ENCODE results near the gene RGS2. TPM values are rescaled to one million over a fixed set of nuclear protein-coding genes. Genes with fewer than 3 reads are reported as not detected.

The RGS2 gene
- polyA plus RNA-seq (2012; rRNA removed), result 47.1 and 53.9 TPM in 2 replicates
- 59.6 and 88.1 TPM in 2 replicates for polyA plus RNA-seq (2012; cell fraction: cytosol; rRNA removed)
- polyA plus RNA-seq (2012; cell fraction: nucleus; rRNA removed), result 49.8 and 91.8 TPM in 2 replicates

DNA sequence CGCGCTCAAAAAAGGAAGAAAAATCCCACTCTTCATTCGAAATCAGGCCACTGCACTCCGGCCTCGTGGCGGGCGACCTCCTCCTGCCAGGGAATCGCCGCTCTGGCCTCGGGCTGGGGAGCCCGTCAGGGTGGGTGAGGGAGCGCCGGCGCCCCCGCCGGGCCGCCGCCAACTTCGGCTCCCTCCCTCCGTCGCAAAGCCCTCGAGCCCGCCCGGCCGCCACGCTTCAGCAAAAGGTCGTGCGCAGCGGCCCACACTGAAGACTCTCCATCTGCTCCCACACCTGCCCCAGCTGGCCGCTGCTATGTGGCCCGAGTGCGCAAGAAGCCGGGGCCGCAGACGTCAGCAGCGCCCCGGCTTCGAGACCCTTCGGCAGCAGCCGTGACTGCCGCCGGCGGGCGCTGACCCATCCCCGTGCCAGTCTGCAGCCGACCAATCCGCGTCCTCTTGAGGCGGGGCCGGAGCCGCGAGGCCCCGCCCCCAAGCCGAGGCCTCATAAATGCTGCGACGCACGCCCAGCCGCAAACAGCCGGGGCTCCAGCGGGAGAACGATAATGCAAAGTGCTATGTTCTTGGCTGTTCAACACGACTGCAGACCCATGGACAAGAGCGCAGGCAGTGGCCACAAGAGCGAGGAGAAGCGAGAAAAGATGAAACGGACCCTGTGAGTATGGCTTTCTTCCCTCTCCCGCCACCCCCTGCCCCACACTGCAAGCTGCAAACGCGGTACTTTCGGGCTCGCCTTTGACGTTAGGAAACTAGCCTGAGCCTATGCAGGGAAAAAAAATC is at the start of gene RGS2:
Gene RGS2, plus strand, starts transcription at position 522 of the 789 bp plus-strand sequence. Its CDS starts 33 bp downstream, at position 555.
- peak; percentile 96 for DNase-seq
- TF ChIP-seq MXI1 (IDR thresholded peaks at IDR 0.05; ENCODE audit: low read depth, low read length) (peak; percentile 44), POLR2AphosphoS5 (IDR thresholded peaks at IDR 0.05; ENCODE audit: low read depth, low read length) (peak; percentile 100), SIN3A (IDR thresholded peaks at IDR 0.05; ENCODE audit: borderline replicate concordance, low read depth, low read length) (peak; percentile 85), FOXJ3 (CRISPR knock-in tag; IDR thresholded peaks at IDR 0.05) (0 out of 2 replicates have a peak, but pooled peaks have one; percentile 51), PBX3 (IDR thresholded peaks at IDR 0.05) (peak; percentile 64), NRF1 (IDR thresholded peaks at IDR 0.05; ENCODE audit: low read depth, low read length) (peak; percentile 34; the same call in 1 of the 2 replicates), RXRA (IDR thresholded peaks at IDR 0.05; ENCODE audit: borderline replicate concordance, low read depth) (no peak), REST (IDR thresholded peaks at IDR 0.05; ENCODE audit: low read depth, low read length) (peak; percentile 63), MEF2A (IDR thresholded peaks at IDR 0.05; ENCODE audit: borderline replicate concordance, low read depth) (no peak), GABPA (IDR thresholded peaks at IDR 0.05; ENCODE audit: low read depth) (no peak), RAD21 (IDR thresholded peaks at IDR 0.05; ENCODE audit: low read length) (peak; percentile 30), TAF1 (IDR thresholded peaks at IDR 0.05; ENCODE audit: borderline replicate concordance, low read depth, low read length) (peak; percentile 99), TCF12 (IDR thresholded peaks at IDR 0.05) (peak; percentile 30; the same call in 1 of the 2 replicates)
- TF ChIP-seq, protein P1, sequence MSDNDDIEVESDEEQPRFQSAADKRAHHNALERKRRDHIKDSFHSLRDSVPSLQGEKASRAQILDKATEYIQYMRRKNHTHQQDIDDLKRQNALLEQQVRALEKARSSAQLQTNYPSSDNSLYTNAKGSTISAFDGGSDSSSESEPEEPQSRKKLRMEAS (IDR thresholded peaks at IDR 0.05; ENCODE audit: low read depth), result peak; percentile 82
- TF ChIP-seq, protein P2, sequence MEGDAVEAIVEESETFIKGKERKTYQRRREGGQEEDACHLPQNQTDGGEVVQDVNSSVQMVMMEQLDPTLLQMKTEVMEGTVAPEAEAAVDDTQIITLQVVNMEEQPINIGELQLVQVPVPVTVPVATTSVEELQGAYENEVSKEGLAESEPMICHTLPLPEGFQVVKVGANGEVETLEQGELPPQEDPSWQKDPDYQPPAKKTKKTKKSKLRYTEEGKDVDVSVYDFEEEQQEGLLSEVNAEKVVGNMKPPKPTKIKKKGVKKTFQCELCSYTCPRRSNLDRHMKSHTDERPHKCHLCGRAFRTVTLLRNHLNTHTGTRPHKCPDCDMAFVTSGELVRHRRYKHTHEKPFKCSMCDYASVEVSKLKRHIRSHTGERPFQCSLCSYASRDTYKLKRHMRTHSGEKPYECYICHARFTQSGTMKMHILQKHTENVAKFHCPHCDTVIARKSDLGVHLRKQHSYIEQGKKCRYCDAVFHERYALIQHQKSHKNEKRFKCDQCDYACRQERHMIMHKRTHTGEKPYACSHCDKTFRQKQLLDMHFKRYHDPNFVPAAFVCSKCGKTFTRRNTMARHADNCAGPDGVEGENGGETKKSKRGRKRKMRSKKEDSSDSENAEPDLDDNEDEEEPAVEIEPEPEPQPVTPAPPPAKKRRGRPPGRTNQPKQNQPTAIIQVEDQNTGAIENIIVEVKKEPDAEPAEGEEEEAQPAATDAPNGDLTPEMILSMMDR (IDR thresholded peaks at IDR 0.05), result peak; percentile 42
- Histone ChIP-seq H3F3A (replicated peaks; ENCODE audit: insufficient read depth) (peaks cover 18% of the 10 kb centered on the region), H3K36me3 (replicated peaks in 1 of 2; ENCODE audit: control insufficient read depth in 1 of 2, insufficient read depth in 2 of 2, low read length in 1 of 2) (peaks cover 23 to 25% of the 10 kb centered on the region in 2 experiments), H3K27me3 (ENCODE audit: insufficient read depth) (no peaks in the 10 kb centered on the region), H3K27ac (ENCODE audit: low read depth in 2 of 2, low read length in 1 of 2) (peak within 1 kb of the TSS; percentile 81 to 89), H3K4me1 (ENCODE audit: control insufficient read depth in 1 of 2, insufficient read depth in 2 of 2, low read depth in 1 of 2, low read length in 1 of 2) (peaks cover 19 to 20% of the 10 kb centered on the region in 2 experiments; a peak in 3 of 4 replicates), H2AFZ (ENCODE audit: low read depth) (peak within 1 kb of the TSS; percentile 95), H3K79me2 (ENCODE audit: insufficient read depth) (peaks cover 19% of the 10 kb centered on the region), H3K4me2 (peak within 1 kb of the TSS; percentile 96), H4K20me1 (ENCODE audit: insufficient read depth) (peaks cover 13% of the 10 kb centered on the region; the same call in 1 of the 2 replicates), H3K9me2 (no peaks in the 10 kb centered on the region), H3K9ac (peak within 1 kb of the TSS; percentile 89), H3K9me3 (no peaks in the 10 kb centered on the region), H3K4me3 (ENCODE audit: low read depth in 2 of 2, low read length in 1 of 2) (peak within 1 kb of the TSS; percentile 69 to 92)
- ChIA-PET CTCF (interaction anchor here (0.6 to 4.4 kb wide), 8 partner anchors 51 to 334 kb away, joined by 3 to 104 read pairs (median 5); no protein-coding TSS in a partner anchor), POLR2A (interaction anchor here (0.6 to 1.0 kb wide), 4 partner anchors 38 to 312 kb away, joined by 3 read pairs; no protein-coding TSS in a partner anchor)
- 1% methylated on average over 65 of the region's 72 CpGs for WGBS (ENCODE audit: low lambda C conversion rate)
